ENCODE measurements around the gene SYNE1. TPM values are rescaled to one million over a fixed set of nuclear protein-coding genes. Genes with fewer than 3 reads are reported as not detected.

The SYNE1 gene
- total RNA-seq, 1 experiment from 2014 or later, result 3.0 TPM

DNA sequence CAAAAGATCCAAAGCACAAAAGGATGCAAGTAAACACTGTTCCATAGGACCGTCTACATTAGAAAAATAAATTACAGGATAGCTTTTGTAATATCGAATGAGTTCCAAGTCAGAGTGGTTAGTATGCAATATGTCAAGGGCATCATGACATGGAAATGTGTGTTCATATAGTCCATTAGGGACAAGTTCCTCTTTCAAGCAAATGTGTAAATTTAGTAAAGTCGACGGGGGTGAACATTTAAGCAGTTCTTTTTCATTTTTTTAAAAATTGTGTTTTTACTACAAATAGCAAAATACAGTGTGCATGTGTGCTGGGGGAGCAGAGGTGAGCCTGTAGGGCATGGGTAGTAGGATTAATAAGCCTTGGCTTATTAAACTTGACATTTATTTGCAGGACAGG is 470.7 kb downstream of the SYNE1 start:
- no peak overlapping the region for H3K56ac ChIP-seq (ENCODE audit: insufficient read length, low read depth, low read length)
- H3K23ac ChIP-seq (ENCODE audit: insufficient read length, low read depth, low read length), result no peak overlapping the region
- H3K4me1 ChIP-seq (ENCODE audit: insufficient read depth, low read length), result no peaks in the 10 kb centered on the region
- H3K27ac ChIP-seq (ENCODE audit: insufficient read length, low read depth, low read length), result no peak overlapping the region
- Mint-ChIP-seq H3K4me1 (peaks cover 7 to 11% of the 10 kb centered on the region in 2 experiments), H3K27me3 (ENCODE audit: low read depth) (no peaks in the 10 kb centered on the region), H3K36me3 (ENCODE audit: insufficient read depth in 1 of 3, low read depth in 3 of 3) (no peaks in the 10 kb centered on the region), H3K27ac (no peak overlapping the region), H3K9me3 (no peaks in the 10 kb centered on the region), H3K4me3 (no peak overlapping the region)
- no peak overlapping the region for H2BK15ac ChIP-seq (ENCODE audit: low read depth, low read length)
- H3K9ac ChIP-seq (ENCODE audit: extremely low read depth, insufficient read length, low read length), result no peak overlapping the region
- no peak overlapping the region for H3K4me2 ChIP-seq (ENCODE audit: insufficient read depth, insufficient read length, low read length)
- no peaks in the 10 kb centered on the region for H3K9me3 ChIP-seq (ENCODE audit: control insufficient read depth, low read depth, low read length)
- no peak overlapping the region for H3K4ac ChIP-seq (ENCODE audit: low read depth, low read length)
- H4K5ac ChIP-seq (ENCODE audit: insufficient read length, low read depth, low read length), result no peak overlapping the region
- H2AFZ ChIP-seq (ENCODE audit: low read length), result no peak overlapping the region
- no peaks in the 10 kb centered on the region for H3K23me2 ChIP-seq (ENCODE audit: insufficient read length, low read depth, low read length, poor library complexity, severe bottlenecking)
- no peaks in the 10 kb centered on the region for H4K20me1 ChIP-seq (ENCODE audit: control insufficient read depth, insufficient read depth, insufficient read length)
- H2AK5ac ChIP-seq (ENCODE audit: insufficient read length, low read length), result no peak overlapping the region
- no peak overlapping the region for H3K18ac ChIP-seq (ENCODE audit: insufficient read length, low read depth, low read length)
- H3K79me1 ChIP-seq (ENCODE audit: insufficient read depth, low read depth, low read length, poor library complexity, severe bottlenecking), result no peaks in the 10 kb centered on the region
- H2BK120ac ChIP-seq (ENCODE audit: low read depth, low read length, poor library complexity, severe bottlenecking), result no peak overlapping the region
- H3K14ac ChIP-seq (ENCODE audit: insufficient read depth, low read length), result no peak overlapping the region
- H4K8ac ChIP-seq (replicated peaks; ENCODE audit: insufficient read length, low read depth, low read length), result no peak overlapping the region
- TF ChIP-seq CTCF (conservative IDR thresholded peaks at IDR 0.05), result no peak
- no peak overlapping the region for H2BK5ac ChIP-seq (ENCODE audit: insufficient read length, low read length)
- no peak overlapping the region for H2BK12ac ChIP-seq (ENCODE audit: insufficient read length, low read depth, low read length)
- H3T11ph ChIP-seq (ENCODE audit: low read length), result no peak overlapping the region
- no peaks in the 10 kb centered on the region for H3K27me3 ChIP-seq (ENCODE audit: insufficient read depth, low read length)
- H3K79me2 ChIP-seq (ENCODE audit: insufficient read depth, low read length), result no peaks in the 10 kb centered on the region
- WGBS (ENCODE audit: extremely low coverage, insufficient read length, low lambda C conversion rate), result no CpG with 5 or more reads among the region's 4 CpGs
- no peak overlapping the region for H2BK20ac ChIP-seq (ENCODE audit: low read depth, low read length, poor library complexity, severe bottlenecking)
- no peak overlapping the region for H4K91ac ChIP-seq (ENCODE audit: insufficient read length, low read depth, low read length)
- no peak for DNase-seq
